HEK293 (cell line): ENCODE measurements around the gene APC2.

Experiments
- CTCF ChIA-PET: fragments of 350-600 bp; formaldehyde crosslinking; extraction: SDS; loops from one replicate; lab custom pipeline; 2021; ENCODE audit warnings: antibody characterized with exemption; lab: Yijun Ruan, JAX
- POLR2A ChIA-PET: fragments of 300-600 bp; formaldehyde crosslinking; extraction: SDS; loops from one replicate; lab custom pipeline; 2020; ENCODE audit warnings: antibody characterized with exemption, inconsistent platforms; lab: Yijun Ruan, JAX
- H3K27ac ChIP-seq: fragments of 200-500 bp; sonication (Bioruptor generic); 2 replicates; pipeline ENCODE4 v1.5.1; 2014; ENCODE audit warnings: low read depth, low read length, control low read depth, inconsistent platforms; ENCODE audit errors: extremely low read depth
- H3K36me3 ChIP-seq, 2 experiments: fragments of 200-500 bp in 1 of 2; sonication (Bioruptor generic) in 1 of 2; 1 replicate in 1 of 2; 2 replicates in 1 of 2; pipeline ENCODE4 v1.5.1; 2014 to 2017; ENCODE audit warnings: inconsistent platforms in 2 of 2, low read length in 2 of 2; ENCODE audit not compliant: control insufficient read depth in 2 of 2, insufficient read depth in 1 of 2
- H3K4me1 ChIP-seq: fragments of 200-500 bp; sonication (Bioruptor generic); 2 replicates; pipeline ENCODE4 v1.5.1; 2014; ENCODE audit warnings: mild to moderate bottlenecking, low read length, inconsistent platforms; ENCODE audit not compliant: control insufficient read depth, insufficient read depth
- H3K4me3 ChIP-seq: 2 replicates; pipeline ENCODE4 v1.5.1; 2011; ENCODE audit warnings: low read depth, mild to moderate bottlenecking, control low read depth, low read length, moderate library complexity
- H3K9me3 ChIP-seq: fragments of 200-500 bp; sonication (Bioruptor generic); 2 replicates; pipeline ENCODE4 v1.5.1; 2014; ENCODE audit warnings: low read depth, low read length, inconsistent platforms; ENCODE audit not compliant: control insufficient read depth, insufficient read depth
- GLIS2 ChIP-seq: fragments of 450-650 bp; formaldehyde crosslinking; IDR thresholded peaks from 2 replicates; pipeline ENCODE4 v1.5.1; 2016; ENCODE audit warnings: missing biosample characterization, missing genetic modification characterization
- INSM2 ChIP-seq: fragments of 450-650 bp; formaldehyde crosslinking; IDR thresholded peaks from 2 replicates; pipeline ENCODE4 v1.5.1; 2016; ENCODE audit warnings: missing biosample characterization, missing genetic modification characterization
- KLF8 ChIP-seq: fragments of 450-650 bp; formaldehyde crosslinking; IDR thresholded peaks from 2 replicates; pipeline ENCODE4 v1.5.1; 2016; ENCODE audit warnings: missing biosample characterization, missing genetic modification characterization
- OVOL3 ChIP-seq: fragments of 450-650 bp; formaldehyde crosslinking; IDR thresholded peaks from 2 replicates; pipeline ENCODE4 v1.5.1; 2016; ENCODE audit warnings: missing biosample characterization, missing genetic modification characterization
- SP3 ChIP-seq: fragments of 450-650 bp; formaldehyde crosslinking; IDR thresholded peaks from 2 replicates; pipeline ENCODE4 v1.5.1; 2016; ENCODE audit warnings: missing biosample characterization, missing genetic modification characterization
- ZBTB1 ChIP-seq: fragments of 450-650 bp; formaldehyde crosslinking; IDR thresholded peaks from 2 replicates; pipeline ENCODE4 v1.5.1; 2016; ENCODE audit warnings: missing biosample characterization, missing genetic modification characterization
- ZBTB17 ChIP-seq: fragments of 450-650 bp; formaldehyde crosslinking; IDR thresholded peaks from 2 replicates; pipeline ENCODE4 v1.5.1; 2016; ENCODE audit warnings: missing biosample characterization, missing genetic modification characterization
- ZBTB21 ChIP-seq: fragments of 450-650 bp; formaldehyde crosslinking; IDR thresholded peaks from 2 replicates; pipeline ENCODE4 v1.5.1; 2017; ENCODE audit warnings: missing biosample characterization, missing genetic modification characterization
- ZBTB26 ChIP-seq: fragments of 450-650 bp; formaldehyde crosslinking; optimal IDR thresholded peaks from 2 replicates; pipeline ENCODE3; 2016; ENCODE audit warnings: missing biosample characterization, mild to moderate bottlenecking, missing genetic modification characterization
- ZBTB48 ChIP-seq: fragments of 450-650 bp; formaldehyde crosslinking; IDR thresholded peaks from 2 replicates; pipeline ENCODE4 v1.5.1; 2016; ENCODE audit warnings: missing biosample characterization, missing genetic modification characterization
- ZNF184 ChIP-seq: fragments of 450-650 bp; IDR thresholded peaks from 2 replicates; pipeline ENCODE4 v1.5.1; 2018; ENCODE audit warnings: missing biosample characterization, mild to moderate bottlenecking, missing genetic modification characterization
- ZNF2 ChIP-seq: fragments of 450-650 bp; formaldehyde crosslinking; IDR thresholded peaks from 2 replicates; pipeline ENCODE4 v1.5.1; 2016; ENCODE audit warnings: missing biosample characterization, missing genetic modification characterization
- ZNF280D ChIP-seq: fragments of 450-650 bp; formaldehyde crosslinking; IDR thresholded peaks from 2 replicates; pipeline ENCODE4 v1.5.1; 2016; ENCODE audit warnings: missing biosample characterization, missing genetic modification characterization
- ZNF366 ChIP-seq: fragments of 450-650 bp; formaldehyde crosslinking; conservative IDR thresholded peaks from 2 replicates; pipeline ENCODE4 v1.5.1; 2016; ENCODE audit warnings: missing biosample characterization, missing genetic modification characterization
- ZNF558 ChIP-seq: fragments of 450-650 bp; formaldehyde crosslinking; IDR thresholded peaks from 2 replicates; pipeline ENCODE4 v1.5.1; 2016; ENCODE audit warnings: missing biosample characterization, missing genetic modification characterization
- ZNF610 ChIP-seq: fragments of 450-650 bp; formaldehyde crosslinking; IDR thresholded peaks from 2 replicates; pipeline ENCODE4 v1.5.1; 2016; ENCODE audit warnings: missing biosample characterization, missing genetic modification characterization, borderline replicate concordance
- ZNF621 ChIP-seq: fragments of 450-650 bp; formaldehyde crosslinking; IDR thresholded peaks from 2 replicates; pipeline ENCODE4 v1.5.1; 2017; ENCODE audit warnings: missing biosample characterization, missing genetic modification characterization
- ZNF707 ChIP-seq: fragments of 450-650 bp; formaldehyde crosslinking; IDR thresholded peaks from 2 replicates; pipeline ENCODE4 v1.5.1; 2016; ENCODE audit warnings: missing biosample characterization, missing genetic modification characterization
- ZSCAN23 ChIP-seq: fragments of 450-650 bp; formaldehyde crosslinking; IDR thresholded peaks from 2 replicates; pipeline ENCODE4 v1.5.1; 2016; ENCODE audit warnings: missing biosample characterization, missing genetic modification characterization
- TF ChIP-seq, protein P1 (sequence below): fragments of 450-650 bp; formaldehyde crosslinking; IDR thresholded peaks from 2 replicates; pipeline ENCODE4 v1.5.1; 2016; ENCODE audit warnings: missing biosample characterization, missing genetic modification characterization, borderline replicate concordance
- TF ChIP-seq, protein P2 (sequence below): fragments of 450-650 bp; formaldehyde crosslinking; IDR thresholded peaks from 2 replicates; pipeline ENCODE4 v1.5.1; 2016; ENCODE audit warnings: missing biosample characterization, missing genetic modification characterization
- TF ChIP-seq, protein P3 (sequence below): fragments of 450-650 bp; formaldehyde crosslinking; IDR thresholded peaks from 2 replicates; pipeline ENCODE4 v1.5.1; 2016; ENCODE audit warnings: missing biosample characterization, missing genetic modification characterization

APC2 gene

GRCh38 chr19:1449467-1450442 lies at the start of gene APC2 (continued):
- TF ChIP-seq ZNF366 (tag by site-specific recombination) = no peak

DNA sequence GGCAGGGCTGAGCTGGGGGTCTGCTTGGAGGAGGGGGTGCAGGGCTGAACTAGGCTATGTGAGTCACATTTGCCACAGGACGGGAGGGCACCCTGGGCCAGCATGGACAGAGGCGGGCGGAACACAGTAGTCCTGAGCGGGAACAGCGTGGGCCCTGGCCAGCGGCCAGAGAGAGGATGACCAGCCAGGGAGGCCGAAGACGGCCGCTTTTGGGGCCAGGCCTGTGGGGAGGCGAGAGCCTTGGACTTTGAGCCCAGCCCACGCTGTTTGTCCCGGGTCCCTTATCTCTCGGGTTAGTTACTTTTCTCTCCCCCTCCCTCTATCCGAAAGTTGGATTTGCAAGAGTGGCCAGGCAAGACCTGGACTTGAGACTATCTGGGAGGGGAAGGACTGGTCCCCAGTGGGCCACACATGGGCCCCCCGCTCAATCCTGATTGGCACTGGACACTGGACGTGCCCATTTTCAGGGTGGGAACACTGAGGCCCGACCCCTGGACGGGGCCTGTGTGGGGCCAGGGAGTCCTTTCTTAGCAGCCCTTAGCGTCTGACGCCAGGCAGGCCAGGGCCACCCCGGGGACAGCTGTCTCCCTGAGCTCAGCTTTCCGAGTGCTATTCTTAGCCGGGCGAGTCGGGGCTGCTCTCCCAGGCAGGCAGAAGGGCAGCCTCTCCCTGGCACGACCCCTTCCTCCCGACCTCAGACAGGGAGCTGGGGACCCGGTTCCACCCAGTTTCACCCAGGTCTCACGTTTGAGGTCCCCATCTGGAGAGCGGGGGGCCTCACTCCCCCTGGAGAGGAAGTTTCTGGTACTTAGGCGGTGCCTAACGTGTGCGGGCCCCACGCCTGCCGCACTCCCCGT lies 49.4 kb upstream of the APC2 start:
- no peaks in the 10 kb centered on the region for H3K9me3 ChIP-seq
- POLR2A ChIA-PET = interaction anchor here (0.6 kb wide), 1 partner anchor 79 kb away, joined by 3 read pairs; no protein-coding TSS in a partner anchor
- CTCF ChIA-PET = no interaction called here
- peak overlapping the region; percentile 42; the same call in 1 of the 2 replicates for H3K27ac ChIP-seq
- H3K4me1 ChIP-seq = no peaks in the 10 kb centered on the region
- peaks cover 0 to 21% of the 10 kb centered on the region in 2 experiments; a peak in 1 of 3 replicates for H3K36me3 ChIP-seq
- H3K4me3 ChIP-seq = peak overlapping the region; percentile 61
- TF ChIP-seq SP3 (tag by site-specific recombination) (no peak), ZBTB1 (tag by site-specific recombination) (no peak), KLF8 (tag by site-specific recombination) (peak; percentile 67; the same call in 1 of the 2 replicates), ZBTB26 (no peak), ZNF610 (no peak), INSM2 (tag by site-specific recombination) (no peak), OVOL3 (tag by site-specific recombination) (0 out of 2 replicates have a peak, but pooled peaks have one; percentile 13), ZNF2 (tag by site-specific recombination) (peak; percentile 29; the same call in 1 of the 2 replicates), ZSCAN23 (tag by site-specific recombination) (peak; percentile 67; the same call in 1 of the 2 replicates), ZBTB17 (tag by site-specific recombination) (no peak), ZNF280D (0 out of 2 replicates have a peak, but pooled peaks have one; percentile 21), ZNF621 (tag by site-specific recombination) (no peak), ZBTB21 (no peak), GLIS2 (tag by site-specific recombination) (peak; percentile 78; the same call in 1 of the 2 replicates), ZNF707 (tag by site-specific recombination) (no peak), ZNF184 (0 out of 2 replicates have a peak, but pooled peaks have one; percentile 29), ZBTB48 (tag by site-specific recombination) (peak; percentile 70), ZNF558 (tag by site-specific recombination) (no peak)
- TF ChIP-seq, protein P1, sequence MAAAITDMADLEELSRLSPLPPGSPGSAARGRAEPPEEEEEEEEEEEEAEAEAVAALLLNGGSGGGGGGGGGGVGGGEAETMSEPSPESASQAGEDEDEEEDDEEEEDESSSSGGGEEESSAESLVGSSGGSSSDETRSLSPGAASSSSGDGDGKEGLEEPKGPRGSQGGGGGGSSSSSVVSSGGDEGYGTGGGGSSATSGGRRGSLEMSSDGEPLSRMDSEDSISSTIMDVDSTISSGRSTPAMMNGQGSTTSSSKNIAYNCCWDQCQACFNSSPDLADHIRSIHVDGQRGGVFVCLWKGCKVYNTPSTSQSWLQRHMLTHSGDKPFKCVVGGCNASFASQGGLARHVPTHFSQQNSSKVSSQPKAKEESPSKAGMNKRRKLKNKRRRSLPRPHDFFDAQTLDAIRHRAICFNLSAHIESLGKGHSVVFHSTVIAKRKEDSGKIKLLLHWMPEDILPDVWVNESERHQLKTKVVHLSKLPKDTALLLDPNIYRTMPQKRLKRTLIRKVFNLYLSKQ (tag by site-specific recombination) = no peak
- TF ChIP-seq, protein P2, sequence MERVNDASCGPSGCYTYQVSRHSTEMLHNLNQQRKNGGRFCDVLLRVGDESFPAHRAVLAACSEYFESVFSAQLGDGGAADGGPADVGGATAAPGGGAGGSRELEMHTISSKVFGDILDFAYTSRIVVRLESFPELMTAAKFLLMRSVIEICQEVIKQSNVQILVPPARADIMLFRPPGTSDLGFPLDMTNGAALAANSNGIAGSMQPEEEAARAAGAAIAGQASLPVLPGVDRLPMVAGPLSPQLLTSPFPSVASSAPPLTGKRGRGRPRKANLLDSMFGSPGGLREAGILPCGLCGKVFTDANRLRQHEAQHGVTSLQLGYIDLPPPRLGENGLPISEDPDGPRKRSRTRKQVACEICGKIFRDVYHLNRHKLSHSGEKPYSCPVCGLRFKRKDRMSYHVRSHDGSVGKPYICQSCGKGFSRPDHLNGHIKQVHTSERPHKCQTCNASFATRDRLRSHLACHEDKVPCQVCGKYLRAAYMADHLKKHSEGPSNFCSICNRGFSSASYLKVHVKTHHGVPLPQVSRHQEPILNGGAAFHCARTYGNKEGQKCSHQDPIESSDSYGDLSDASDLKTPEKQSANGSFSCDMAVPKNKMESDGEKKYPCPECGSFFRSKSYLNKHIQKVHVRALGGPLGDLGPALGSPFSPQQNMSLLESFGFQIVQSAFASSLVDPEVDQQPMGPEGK = 0 out of 2 replicates have a peak, but pooled peaks have one; percentile 89
- TF ChIP-seq, protein P3, sequence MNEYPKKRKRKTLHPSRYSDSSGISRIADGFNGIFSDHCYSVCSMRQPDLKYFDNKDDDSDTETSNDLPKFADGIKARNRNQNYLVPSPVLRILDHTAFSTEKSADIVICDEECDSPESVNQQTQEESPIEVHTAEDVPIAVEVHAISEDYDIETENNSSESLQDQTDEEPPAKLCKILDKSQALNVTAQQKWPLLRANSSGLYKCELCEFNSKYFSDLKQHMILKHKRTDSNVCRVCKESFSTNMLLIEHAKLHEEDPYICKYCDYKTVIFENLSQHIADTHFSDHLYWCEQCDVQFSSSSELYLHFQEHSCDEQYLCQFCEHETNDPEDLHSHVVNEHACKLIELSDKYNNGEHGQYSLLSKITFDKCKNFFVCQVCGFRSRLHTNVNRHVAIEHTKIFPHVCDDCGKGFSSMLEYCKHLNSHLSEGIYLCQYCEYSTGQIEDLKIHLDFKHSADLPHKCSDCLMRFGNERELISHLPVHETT = peak; percentile 86
